DMS79 (cell line): ENCODE measurements around the gene MFSD6.
"Not testable (repeated sequence)": the region's sequence is repeated elsewhere in the genome, so short reads cannot be mapped to it uniquely, and the experiment has no call there.

Experiments
- DNase-seq: peaks from one replicate; lab custom pipeline; 2025; lab: John Stamatoyannopoulos, UW

The MFSD6 gene

GRCh38 chr2:190407662-190408537 lies at the start of gene MFSD6:
MFSD6 (plus strand) TSS chr2:190408355; CDS start chr2:190436030, 27,675 bp downstream.
- peak; percentile 25 for DNase-seq

GRCh38 chr2:190358655-190359448 lies 49.3 kb upstream of the MFSD6 start:
- not testable (repeated sequence) for DNase-seq

GRCh38 chr2:190360561-190360960 lies 47.6 kb upstream of the MFSD6 start:
- DNase-seq: no peak

- no peak for DNase-seq
Measured at GRCh38 chr2:190360965-190361364, 47.2 kb upstream of the MFSD6 start.

GRCh38 chr2:190361572-190361971 lies 46.6 kb upstream of the MFSD6 start:
- DNase-seq: no peak

- DNase-seq: no peak
Measured at GRCh38 chr2:190362894-190363293, 45.3 kb upstream of the MFSD6 start.

GRCh38 chr2:190365499-190366204 lies 42.5 kb upstream of the MFSD6 start:
- no peak for DNase-seq

GRCh38 chr2:190366248-190366753 lies 41.9 kb upstream of the MFSD6 start:
- DNase-seq: no peak

GRCh38 chr2:190367091-190367490 lies 41.1 kb upstream of the MFSD6 start:
- DNase-seq: peak; percentile 15

- DNase-seq: no peak
Measured at GRCh38 chr2:190369635-190370034, 38.5 kb upstream of the MFSD6 start.

GRCh38 chr2:190376083-190376482 lies 32.1 kb upstream of the MFSD6 start:
- no peak for DNase-seq

- DNase-seq: peak; percentile 34
Measured at GRCh38 chr2:190376591-190377245, 31.4 kb upstream of the MFSD6 start.

- DNase-seq: no peak
Measured at GRCh38 chr2:190378880-190379237, 29.3 kb upstream of the MFSD6 start.

- DNase-seq: peak; percentile 77
Measured at GRCh38 chr2:190379249-190379964, 28.7 kb upstream of the MFSD6 start.

GRCh38 chr2:190380962-190381412 lies 27.2 kb upstream of the MFSD6 start:
- no peak for DNase-seq

GRCh38 chr2:190382851-190383250 lies 25.3 kb upstream of the MFSD6 start:
- DNase-seq: peak; percentile 5

GRCh38 chr2:190387422-190387821 lies 20.7 kb upstream of the MFSD6 start:
- no peak for DNase-seq

GRCh38 chr2:190396271-190396670 lies 11.9 kb upstream of the MFSD6 start:
- DNase-seq: no peak

GRCh38 chr2:190402986-190403603 lies 5.1 kb upstream of the MFSD6 start:
- no peak for DNase-seq

GRCh38 chr2:190404487-190404886 lies 3.7 kb upstream of the MFSD6 start:
- peak; percentile 59 for DNase-seq
